Nephron (organoid): ENCODE results near the gene VWA3B.

Source experiments
- H3K27ac Mint-ChIP-seq, 3 experiments: 2 replicates each; pipeline ENCODE4 v1.8.0; 2020; ENCODE audit warnings: mixed read lengths in 3 of 3, mild to moderate bottlenecking in 2 of 3, moderate library complexity in 1 of 3
- H3K27me3 Mint-ChIP-seq: 2 replicates; pipeline ENCODE4 v1.8.0; 2021; ENCODE audit warnings: low read depth, mild to moderate bottlenecking, moderate library complexity, mixed read lengths
- H3K36me3 Mint-ChIP-seq: 2 replicates; pipeline ENCODE4 v1.8.0; 2020; ENCODE audit warnings: low read depth, mixed read lengths
- H3K4me1 Mint-ChIP-seq: 2 replicates; pipeline ENCODE4 v1.8.0; 2020; ENCODE audit warnings: mixed read lengths
- H3K4me3 Mint-ChIP-seq, 3 experiments: 2 replicates each; pipeline ENCODE4 v1.8.0; 2020; ENCODE audit warnings: mild to moderate bottlenecking in 3 of 3, mixed read lengths in 3 of 3, moderate library complexity in 2 of 3
- H3K9me3 Mint-ChIP-seq: 2 replicates; pipeline ENCODE4 v1.8.0; 2020; ENCODE audit warnings: mixed read lengths
- TF ChIP-seq, protein P1 (sequence below), 3 experiments: fragments of 200-600 bp; sonication (generic); IDR thresholded peaks; one replicate each; pipeline ENCODE4 v1.5.0; 2021; ENCODE audit warnings: antibody characterized with exemption in 3 of 3; ENCODE audit not compliant: unreplicated experiment in 3 of 3

The VWA3B gene

GRCh38 chr2:98327776-98328175 lies 240.8 kb downstream of the VWA3B start:
- H3K36me3 Mint-ChIP-seq: peaks cover 5% of the 10 kb centered on the region
- TF ChIP-seq, protein P1, sequence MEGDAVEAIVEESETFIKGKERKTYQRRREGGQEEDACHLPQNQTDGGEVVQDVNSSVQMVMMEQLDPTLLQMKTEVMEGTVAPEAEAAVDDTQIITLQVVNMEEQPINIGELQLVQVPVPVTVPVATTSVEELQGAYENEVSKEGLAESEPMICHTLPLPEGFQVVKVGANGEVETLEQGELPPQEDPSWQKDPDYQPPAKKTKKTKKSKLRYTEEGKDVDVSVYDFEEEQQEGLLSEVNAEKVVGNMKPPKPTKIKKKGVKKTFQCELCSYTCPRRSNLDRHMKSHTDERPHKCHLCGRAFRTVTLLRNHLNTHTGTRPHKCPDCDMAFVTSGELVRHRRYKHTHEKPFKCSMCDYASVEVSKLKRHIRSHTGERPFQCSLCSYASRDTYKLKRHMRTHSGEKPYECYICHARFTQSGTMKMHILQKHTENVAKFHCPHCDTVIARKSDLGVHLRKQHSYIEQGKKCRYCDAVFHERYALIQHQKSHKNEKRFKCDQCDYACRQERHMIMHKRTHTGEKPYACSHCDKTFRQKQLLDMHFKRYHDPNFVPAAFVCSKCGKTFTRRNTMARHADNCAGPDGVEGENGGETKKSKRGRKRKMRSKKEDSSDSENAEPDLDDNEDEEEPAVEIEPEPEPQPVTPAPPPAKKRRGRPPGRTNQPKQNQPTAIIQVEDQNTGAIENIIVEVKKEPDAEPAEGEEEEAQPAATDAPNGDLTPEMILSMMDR (IDR thresholded peaks at IDR 0.05; ENCODE audit: unreplicated experiment in 3 of 3): no peak
- H3K4me3 Mint-ChIP-seq: no peak overlapping the region
- no peaks in the 10 kb centered on the region for H3K4me1 Mint-ChIP-seq
- H3K9me3 Mint-ChIP-seq: peaks cover 22% of the 10 kb centered on the region
- H3K27ac Mint-ChIP-seq: no peak overlapping the region
- peaks cover 6% of the 10 kb centered on the region for H3K27me3 Mint-ChIP-seq

GRCh38 chr2:98329549-98329948 lies 242.6 kb downstream of the VWA3B start:
- H3K36me3 Mint-ChIP-seq: no peaks in the 10 kb centered on the region
- H3K27me3 Mint-ChIP-seq: peaks cover 10% of the 10 kb centered on the region
- no peak overlapping the region for H3K27ac Mint-ChIP-seq
- peaks cover 12% of the 10 kb centered on the region for H3K9me3 Mint-ChIP-seq
- TF ChIP-seq, protein P1 (IDR thresholded peaks at IDR 0.05; ENCODE audit: unreplicated experiment in 3 of 3): no peak
- no peaks in the 10 kb centered on the region for H3K4me1 Mint-ChIP-seq
- H3K4me3 Mint-ChIP-seq: no peak overlapping the region

DNA sequence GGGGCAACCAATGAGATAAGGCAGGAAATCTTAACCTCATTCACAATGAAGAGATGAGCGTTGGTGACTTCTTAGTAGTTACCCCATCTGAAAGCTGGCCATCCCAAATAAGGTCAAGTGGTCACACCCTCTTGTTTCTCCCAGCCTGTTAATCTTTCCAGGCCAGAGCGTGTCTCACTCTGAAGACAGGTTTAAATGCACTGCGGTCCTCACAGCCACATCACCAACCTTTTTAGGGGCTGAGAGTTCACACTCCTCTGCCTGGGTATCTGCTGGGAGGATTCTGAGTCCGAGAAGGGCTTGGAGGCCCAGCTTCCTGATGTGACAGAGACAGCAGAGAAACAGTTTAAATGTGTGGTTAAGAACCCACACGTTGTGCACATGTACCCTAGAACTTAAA lies 246.0 kb downstream of the VWA3B start:
- TF ChIP-seq, protein P1 (IDR thresholded peaks at IDR 0.05; ENCODE audit: unreplicated experiment in 3 of 3): no peak
- Mint-ChIP-seq H3K27me3 (peaks cover 17% of the 10 kb centered on the region), H3K27ac (no peak overlapping the region), H3K4me3 (no peak overlapping the region), H3K9me3 (peaks cover 2% of the 10 kb centered on the region), H3K4me1 (no peaks in the 10 kb centered on the region), H3K36me3 (no peaks in the 10 kb centered on the region)

- TF ChIP-seq, protein P1 (IDR thresholded peaks at IDR 0.05; ENCODE audit: unreplicated experiment in 3 of 3): no peak
- no peaks in the 10 kb centered on the region for H3K9me3 Mint-ChIP-seq
- no peak overlapping the region for H3K4me3 Mint-ChIP-seq
- H3K36me3 Mint-ChIP-seq: no peaks in the 10 kb centered on the region
- H3K27me3 Mint-ChIP-seq: peaks cover 17% of the 10 kb centered on the region
- no peaks in the 10 kb centered on the region for H3K4me1 Mint-ChIP-seq
- H3K27ac Mint-ChIP-seq: peak overlapping the region in 1 of 3 experiments; percentile 53
These were observed 247.0 kb downstream of the VWA3B start for GRCh38 chr2:98333922-98334321.

GRCh38 chr2:98334439-98335078 lies 247.6 kb downstream of the VWA3B start:
- peaks cover 20% of the 10 kb centered on the region for H3K27me3 Mint-ChIP-seq
- TF ChIP-seq, protein P1 (IDR thresholded peaks at IDR 0.05; ENCODE audit: unreplicated experiment in 3 of 3): no peak
- H3K27ac Mint-ChIP-seq: peak overlapping the region in 2 of 3 experiments; percentile 28 to 53
- peaks cover 2% of the 10 kb centered on the region for H3K9me3 Mint-ChIP-seq
- H3K4me1 Mint-ChIP-seq: no peaks in the 10 kb centered on the region
- no peaks in the 10 kb centered on the region for H3K36me3 Mint-ChIP-seq
- no peak overlapping the region for H3K4me3 Mint-ChIP-seq

DNA sequence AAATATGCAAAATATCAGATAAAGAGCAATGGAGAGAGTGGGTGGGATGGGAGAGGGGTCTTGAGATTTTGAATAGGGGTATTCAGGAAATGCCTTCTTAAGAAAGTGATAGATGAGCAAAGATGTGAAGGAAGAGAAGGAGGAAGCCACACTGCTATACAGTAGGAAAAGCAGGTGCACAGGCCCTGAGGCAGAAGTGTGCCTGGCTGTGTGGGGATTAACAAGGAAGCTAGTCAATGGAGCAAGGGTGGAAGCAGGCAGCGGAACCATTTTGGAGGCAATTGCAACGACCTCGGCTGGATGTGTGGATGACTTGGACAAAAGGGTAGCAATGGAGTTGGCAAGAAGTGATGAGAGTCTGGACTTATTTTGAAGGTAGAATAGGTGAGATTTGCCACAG lies 248.3 kb downstream of the VWA3B start:
- H3K4me3 Mint-ChIP-seq: no peak overlapping the region

More for the DNA sequence above, 248.3 kb downstream of the VWA3B start:
- H3K27me3 Mint-ChIP-seq: peaks cover 21% of the 10 kb centered on the region
- H3K9me3 Mint-ChIP-seq: peaks cover 2% of the 10 kb centered on the region
- H3K36me3 Mint-ChIP-seq: no peaks in the 10 kb centered on the region
- H3K27ac Mint-ChIP-seq: peak overlapping the region in 1 of 3 experiments; percentile 6
- no peaks in the 10 kb centered on the region for H3K4me1 Mint-ChIP-seq
- TF ChIP-seq, protein P1 (IDR thresholded peaks at IDR 0.05; ENCODE audit: unreplicated experiment in 3 of 3): no peak
